WI38 (cell line): ENCODE results near the gene ZC3H8.
A peak's percentile ranks its signal among the peaks of the same experiment; 100 is the strongest.

Experiments
- H3K4me3 ChIP-seq: 2 replicates; pipeline ENCODE4 v1.5.1; 2011; ENCODE audit warnings: low read depth, mild to moderate bottlenecking, control low read depth, low read length
- CTCF ChIP-seq: IDR thresholded peaks from 2 replicates; pipeline ENCODE4 v1.5.1; 2012; ENCODE audit warnings: low read depth, mild to moderate bottlenecking, control low read depth, low read length

The ZC3H8 gene

GRCh38 chr2:112254466-112255240 lies at the start of gene ZC3H8:
Gene ZC3H8 (minus strand): TSS chr2:112255042. CDS start chr2:112254981, 61 bp downstream.
- no peak for TF ChIP-seq CTCF
- peak within 1 kb of the TSS; percentile 80 for H3K4me3 ChIP-seq

- no peak overlapping the region for H3K4me3 ChIP-seq
- TF ChIP-seq CTCF = no peak
Measured at GRCh38 chr2:112304298-112304941, 49.6 kb upstream of the ZC3H8 start.

- no peak for TF ChIP-seq CTCF
- H3K4me3 ChIP-seq = no peak overlapping the region
Measured at GRCh38 chr2:112301973-112302372, 47.1 kb upstream of the ZC3H8 start.

GRCh38 chr2:112301171-112301584 lies 46.3 kb upstream of the ZC3H8 start:
- H3K4me3 ChIP-seq = no peak overlapping the region
- no peak for TF ChIP-seq CTCF

- no peak overlapping the region for H3K4me3 ChIP-seq
- TF ChIP-seq CTCF = no peak
Measured at GRCh38 chr2:112296407-112296806, 41.6 kb upstream of the ZC3H8 start.

- TF ChIP-seq CTCF = no peak
- H3K4me3 ChIP-seq = no peak overlapping the region
Measured at GRCh38 chr2:112295407-112296078, 40.7 kb upstream of the ZC3H8 start.
